ENCODE measurements around the gene PLEKHA8. TPM values are rescaled to one million over a fixed set of nuclear protein-coding genes. Genes with fewer than 3 reads are reported as not detected.

PLEKHA8 gene
- total RNA-seq, 1 donor from 2014 or later, result 62.7 TPM

DNA sequence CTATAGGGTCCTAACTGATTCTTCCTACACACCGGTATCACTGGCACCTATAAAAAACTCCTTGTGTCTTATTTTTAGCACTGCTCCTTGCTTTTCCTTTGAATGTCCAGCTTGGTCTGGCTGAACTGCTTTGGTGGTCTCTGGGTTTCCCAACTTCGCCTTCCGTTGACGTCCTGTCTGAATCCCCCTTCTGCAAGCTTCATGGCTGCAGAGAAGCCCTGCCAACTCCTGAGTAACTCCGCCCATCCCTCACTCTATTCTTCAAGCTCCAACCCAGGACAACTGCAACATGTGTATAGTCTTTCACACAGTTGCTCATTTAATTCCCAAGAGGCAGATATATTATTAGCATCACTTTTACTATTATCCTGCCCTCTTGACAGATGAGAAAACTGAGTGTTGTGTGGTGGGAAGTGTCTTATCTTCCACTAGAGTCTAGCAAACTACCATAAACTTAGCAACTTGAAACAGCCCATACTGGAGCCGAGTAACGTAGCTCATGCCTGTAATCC is 147.5 kb downstream of the PLEKHA8 start:
- no peaks in the 10 kb centered on the region for H3K36me3 ChIP-seq
- no peak for TF ChIP-seq EZH2 (IDR thresholded peaks at IDR 0.05)
- TF ChIP-seq CTCF (IDR thresholded peaks at IDR 0.05), result no peak
- no peak for TF ChIP-seq EZH2phosphoT487 (IDR thresholded peaks at IDR 0.05)
- H3F3A ChIP-seq (ENCODE audit: low read depth), result peaks cover 11% of the 10 kb centered on the region
- no peak for DNase-seq (ENCODE audit: low spot score)
- Mint-ChIP-seq H3K36me3 (no peaks in the 10 kb centered on the region), H3K27ac (no peak overlapping the region), H3K27me3 (ENCODE audit: insufficient read depth, low read depth) (peaks cover 5% of the 10 kb centered on the region), H3K4me3 (no peak overlapping the region), H3K9me3 (no peaks in the 10 kb centered on the region), H3K4me1 (peaks cover 32% of the 10 kb centered on the region)
- no peak overlapping the region for H3K4me3 ChIP-seq
- H3K9ac ChIP-seq, result no peak overlapping the region
- H3K9me3 ChIP-seq (ENCODE audit: low read depth), result no peaks in the 10 kb centered on the region
- H4K20me1 ChIP-seq (ENCODE audit: low read depth), result no peaks in the 10 kb centered on the region
- no peak overlapping the region for H2AFZ ChIP-seq (replicated peaks)
- no peak overlapping the region for H3K4me2 ChIP-seq
- no peaks in the 10 kb centered on the region for H3K27me3 ChIP-seq
- no peak overlapping the region for H3K27ac ChIP-seq
- H3K4me1 ChIP-seq, result peaks cover 11% of the 10 kb centered on the region
- no peaks in the 10 kb centered on the region for H3K79me2 ChIP-seq (ENCODE audit: low read depth)

GRCh38 chr7:30176463-30177109 is 148.4 kb downstream of the PLEKHA8 start:
- Histone ChIP-seq H2AFZ (replicated peaks) (no peak overlapping the region), H3K36me3 (no peaks in the 10 kb centered on the region), H3F3A (ENCODE audit: low read depth) (peaks cover 11% of the 10 kb centered on the region), H3K4me3 (no peak overlapping the region), H4K20me1 (ENCODE audit: low read depth) (no peaks in the 10 kb centered on the region), H3K9ac (no peak overlapping the region), H3K79me2 (ENCODE audit: low read depth) (no peaks in the 10 kb centered on the region), H3K9me3 (ENCODE audit: low read depth) (no peaks in the 10 kb centered on the region), H3K27ac (no peak overlapping the region), H3K4me1 (peaks cover 11% of the 10 kb centered on the region), H3K27me3 (no peaks in the 10 kb centered on the region), H3K4me2 (no peak overlapping the region)
- Mint-ChIP-seq H3K4me1 (peaks cover 24% of the 10 kb centered on the region), H3K9me3 (no peaks in the 10 kb centered on the region), H3K27me3 (ENCODE audit: insufficient read depth, low read depth) (no peaks in the 10 kb centered on the region), H3K36me3 (no peaks in the 10 kb centered on the region), H3K4me3 (no peak overlapping the region), H3K27ac (no peak overlapping the region)
- TF ChIP-seq EZH2 (IDR thresholded peaks at IDR 0.05) (no peak), EZH2phosphoT487 (IDR thresholded peaks at IDR 0.05) (no peak), CTCF (IDR thresholded peaks at IDR 0.05) (no peak)
- DNase-seq (ENCODE audit: low spot score), result no peak

DNA sequence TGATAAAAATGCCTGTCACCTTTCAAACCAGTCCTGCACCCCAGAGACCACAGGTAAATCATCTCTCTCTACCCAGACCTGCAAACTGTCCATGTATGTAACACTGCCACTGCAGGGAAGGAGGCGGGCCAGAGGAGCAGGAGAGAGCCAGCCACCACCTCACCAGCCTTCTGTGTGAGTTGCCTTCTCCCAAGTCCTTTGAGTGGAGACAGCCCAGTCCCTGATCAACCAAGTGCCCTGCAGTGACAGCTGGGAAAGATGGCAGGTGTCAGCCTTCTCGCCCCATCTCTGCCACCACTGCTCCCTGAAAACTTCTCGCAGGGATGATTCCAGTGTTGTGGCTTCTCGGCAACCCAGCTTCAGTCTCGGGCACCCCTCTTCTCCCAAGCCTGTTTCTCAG is 149.0 kb downstream of the PLEKHA8 start:
- Histone ChIP-seq H3F3A (ENCODE audit: low read depth) (peaks cover 11% of the 10 kb centered on the region), H3K4me2 (no peak overlapping the region), H3K4me1 (peaks cover 11% of the 10 kb centered on the region), H3K36me3 (no peaks in the 10 kb centered on the region), H3K27ac (no peak overlapping the region), H3K9me3 (ENCODE audit: low read depth) (no peaks in the 10 kb centered on the region), H3K9ac (no peak overlapping the region), H3K79me2 (ENCODE audit: low read depth) (no peaks in the 10 kb centered on the region), H3K27me3 (no peaks in the 10 kb centered on the region), H4K20me1 (ENCODE audit: low read depth) (no peaks in the 10 kb centered on the region), H3K4me3 (no peak overlapping the region), H2AFZ (replicated peaks) (no peak overlapping the region)
- Mint-ChIP-seq H3K27ac (no peak overlapping the region), H3K9me3 (no peaks in the 10 kb centered on the region), H3K4me3 (no peak overlapping the region), H3K36me3 (no peaks in the 10 kb centered on the region), H3K4me1 (peaks cover 22% of the 10 kb centered on the region), H3K27me3 (ENCODE audit: insufficient read depth, low read depth) (no peaks in the 10 kb centered on the region)
- DNase-seq (ENCODE audit: low spot score), result no peak
- TF ChIP-seq CTCF (IDR thresholded peaks at IDR 0.05), result no peak
- no peak for TF ChIP-seq EZH2 (IDR thresholded peaks at IDR 0.05)
- TF ChIP-seq EZH2phosphoT487 (IDR thresholded peaks at IDR 0.05), result no peak
